Neuronal stem cell (in vitro differentiated cells): ENCODE measurements around the gene MGST2.
"Not testable (repeated sequence)": the region's sequence is repeated elsewhere in the genome, so short reads cannot be mapped to it uniquely, and the experiment has no call there.

Source experiments
- DNase-seq: peaks from one replicate; pipeline ENCODE4 v3.0.0-alpha.2; 2013; ENCODE audit warnings: low spot score
- H2AFZ ChIP-seq: one replicate; pipeline ENCODE4 v1.6.1; 2013; ENCODE audit warnings: mild to moderate bottlenecking, low read length, inconsistent platforms
- H2AK5ac ChIP-seq: 2 replicates; pipeline ENCODE4 v1.6.1; 2013; ENCODE audit warnings: low read depth, mild to moderate bottlenecking, inconsistent platforms, low read length, moderate library complexity, mixed read lengths
- H2BK120ac ChIP-seq: 2 replicates; pipeline ENCODE4 v1.6.1; 2013; ENCODE audit warnings: low read depth, mild to moderate bottlenecking, inconsistent platforms, low read length, moderate library complexity, mixed read lengths
- H2BK12ac ChIP-seq: one replicate; pipeline ENCODE4 v1.6.1; 2013; ENCODE audit warnings: low read length, inconsistent platforms
- H2BK15ac ChIP-seq: 2 replicates; pipeline ENCODE4 v1.6.1; 2013; ENCODE audit warnings: mild to moderate bottlenecking, low read length, inconsistent platforms, mixed read lengths
- H2BK5ac ChIP-seq: one replicate; pipeline ENCODE4 v1.6.1; 2013; ENCODE audit warnings: inconsistent platforms, mild to moderate bottlenecking, low read length, moderate library complexity
- H3K14ac ChIP-seq: one replicate; pipeline ENCODE4 v1.6.1; 2013; ENCODE audit warnings: low read length, inconsistent platforms
- H3K18ac ChIP-seq: 2 replicates; pipeline ENCODE4 v1.6.1; 2013; ENCODE audit warnings: low read length, inconsistent platforms
- H3K23ac ChIP-seq: 2 replicates; pipeline ENCODE4 v1.6.1; 2013; ENCODE audit warnings: low read depth, mild to moderate bottlenecking, mixed read lengths, low read length, inconsistent platforms; ENCODE audit not compliant: poor library complexity
- H3K27ac ChIP-seq: replicated peaks from 3 replicates; pipeline ENCODE4 v1.5.1; 2013; ENCODE audit warnings: low read length, inconsistent platforms
- H3K27me3 ChIP-seq, 3 experiments: 2 replicates each; pipeline ENCODE4 v1.6.1; 2013; ENCODE audit warnings: low read length in 3 of 3, mild to moderate bottlenecking in 2 of 3, inconsistent platforms in 1 of 3, low read depth in 1 of 3, mixed read lengths in 1 of 3, moderate library complexity in 1 of 3; ENCODE audit not compliant: control insufficient read depth in 3 of 3, insufficient read depth in 3 of 3
- H3K36me3 ChIP-seq, 2 donors: replicated peaks in 1 of 2; 2 replicates each; pipeline ENCODE4 v1.6.1; 2013; ENCODE audit warnings: low read length in 2 of 2; ENCODE audit not compliant: control insufficient read depth in 2 of 2, insufficient read depth in 2 of 2
- H3K4ac ChIP-seq: 2 replicates; pipeline ENCODE4 v1.6.1; 2013; ENCODE audit warnings: inconsistent platforms, mild to moderate bottlenecking, low read length, moderate library complexity
- H3K4me1 ChIP-seq, 2 donors: 1 replicate in 1 of 2; 2 replicates in 1 of 2; pipeline ENCODE4 v1.6.1; 2013; ENCODE audit warnings: low read length in 2 of 2, low read depth in 1 of 2; ENCODE audit not compliant: control insufficient read depth in 2 of 2, insufficient read depth in 1 of 2
- H3K4me2 ChIP-seq: one replicate; pipeline ENCODE4 v1.6.1; 2013; ENCODE audit warnings: mild to moderate bottlenecking, low read length, inconsistent platforms; ENCODE audit not compliant: insufficient read depth, poor library complexity, severe bottlenecking
- H3K4me3 ChIP-seq, 2 donors: 2 replicates each; pipeline ENCODE4 v1.5.1; 2013; ENCODE audit warnings: low read length in 2 of 2, mild to moderate bottlenecking in 2 of 2, inconsistent platforms in 1 of 2, moderate library complexity in 1 of 2
- H3K79me1 ChIP-seq: one replicate; pipeline ENCODE4 v1.6.1; 2013; ENCODE audit warnings: low read depth, mild to moderate bottlenecking, inconsistent platforms, low read length, moderate library complexity
- H3K9ac ChIP-seq: one replicate; pipeline ENCODE4 v1.6.1; 2013; ENCODE audit warnings: mild to moderate bottlenecking, low read depth, low read length, inconsistent platforms; ENCODE audit not compliant: poor library complexity
- H3K9me3 ChIP-seq, 2 donors: replicated peaks in 1 of 2; 2 replicates each; pipeline versions ENCODE3 to v1.6.1; 2013; ENCODE audit warnings: low read length in 2 of 2, mild to moderate bottlenecking in 2 of 2, inconsistent platforms in 1 of 2, low read depth in 1 of 2, mixed read lengths in 1 of 2, moderate library complexity in 1 of 2; ENCODE audit not compliant: control insufficient read depth in 2 of 2, insufficient read depth in 1 of 2
- H4K8ac ChIP-seq: one replicate; pipeline ENCODE4 v1.6.1; 2013; ENCODE audit warnings: low read depth, mild to moderate bottlenecking, inconsistent platforms, low read length, moderate library complexity
- H4K91ac ChIP-seq: one replicate; pipeline ENCODE4 v1.6.1; 2013; ENCODE audit warnings: low read length, low read depth, mild to moderate bottlenecking, inconsistent platforms; ENCODE audit not compliant: poor library complexity
- WGBS, 2 donors: extraction: QIAGEN DNeasy Blood & Tissue Kit; methylation state at CpG; one replicate each; pipeline ENCODE4 v1.1.7; 2013; ENCODE audit warnings: missing lambda C conversion rate in 2 of 2, mixed read lengths in 1 of 2; ENCODE audit not compliant: insufficient read length in 2 of 2, insufficient replicate concordance in 1 of 2; ENCODE audit errors: extremely low coverage in 2 of 2; 5-methylcytosine and 5-hydroxymethylcytosine counted together

The MGST2 gene

GRCh38 chr4:139698167-139698925, 32.7 kb downstream of the MGST2 start:
- not testable (repeated sequence) for H3K23ac ChIP-seq, H3K4ac ChIP-seq, H2BK120ac ChIP-seq, H2BK15ac ChIP-seq, H3K27me3 ChIP-seq, H3K4me1 ChIP-seq, H3K4me2 ChIP-seq, H2BK5ac ChIP-seq, H3K27ac ChIP-seq, H4K8ac ChIP-seq, H3K4me3 ChIP-seq, DNase-seq, H4K91ac ChIP-seq, H3K9ac ChIP-seq, H3K14ac ChIP-seq, H3K18ac ChIP-seq, H2BK12ac ChIP-seq, H2AK5ac ChIP-seq, H3K9me3 ChIP-seq, H2AFZ ChIP-seq, H3K79me1 ChIP-seq
- peaks cover 0 to 17% of the 10 kb centered on the region in 2 donors for H3K36me3 ChIP-seq
- WGBS, 2 donors = no CpG with 5 or more reads among the region's 25 CpGs

- DNase-seq = no peak
- Histone ChIP-seq H2BK15ac (no peak overlapping the region), H3K9me3 (peaks cover 0 to 6% of the 10 kb centered on the region in 2 donors), H3K23ac (no peak overlapping the region), H2AK5ac (no peak overlapping the region), H3K4me3 (no peak overlapping the region), H2BK120ac (no peak overlapping the region), H2BK12ac (no peak overlapping the region), H4K91ac (no peak overlapping the region), H3K9ac (no peak overlapping the region), H3K27ac (no peak overlapping the region), H2AFZ (no peak overlapping the region), H3K27me3 (no peaks in the 10 kb centered on the region), H3K4me2 (no peak overlapping the region), H3K36me3 (peaks cover under 1 to 34% of the 10 kb centered on the region in 2 donors), H2BK5ac (no peak overlapping the region), H3K79me1 (no peaks in the 10 kb centered on the region), H3K14ac (no peak overlapping the region), H3K4ac (no peak overlapping the region), H4K8ac (no peak overlapping the region), H3K18ac (no peak overlapping the region), H3K4me1 (no peaks in the 10 kb centered on the region)
- WGBS, 2 donors = no CpG with 5 or more reads among the region's 5 CpGs
Measured at GRCh38 chr4:139700568-139700967, 34.9 kb downstream of the MGST2 start.

GRCh38 chr4:139704915-139705485, 39.4 kb downstream of the MGST2 start:
- H3K27ac ChIP-seq = no peak overlapping the region
- no peak overlapping the region for H2BK15ac ChIP-seq
- H2AFZ ChIP-seq = no peak overlapping the region
- no peak overlapping the region for H4K8ac ChIP-seq
- H3K4me2 ChIP-seq = no peak overlapping the region
- no CpG with 5 or more reads among the region's 4 CpGs for WGBS, 2 donors
- no peak overlapping the region for H2BK5ac ChIP-seq
- H2BK12ac ChIP-seq = no peak overlapping the region
- H3K23ac ChIP-seq = no peak overlapping the region
- H3K14ac ChIP-seq = no peak overlapping the region
- H3K79me1 ChIP-seq = no peaks in the 10 kb centered on the region
- H3K4me3 ChIP-seq = no peak overlapping the region
- DNase-seq = no peak
- H2AK5ac ChIP-seq = no peak overlapping the region
- peaks cover 0 to 2% of the 10 kb centered on the region in 2 donors for H3K4me1 ChIP-seq
- no peak overlapping the region for H3K4ac ChIP-seq
- peaks cover 0 to 5% of the 10 kb centered on the region in 2 donors for H3K9me3 ChIP-seq
- H3K18ac ChIP-seq = no peak overlapping the region
- H3K9ac ChIP-seq = no peak overlapping the region
- H3K36me3 ChIP-seq = peaks cover 1 to 38% of the 10 kb centered on the region in 2 donors
- H3K27me3 ChIP-seq = no peaks in the 10 kb centered on the region
- H4K91ac ChIP-seq = no peak overlapping the region
- H2BK120ac ChIP-seq = no peak overlapping the region

GRCh38 chr4:139709660-139710059, 44.0 kb downstream of the MGST2 start:
- peaks cover 0 to 5% of the 10 kb centered on the region in 2 donors for H3K9me3 ChIP-seq
- no peak for DNase-seq
- H2BK120ac ChIP-seq = no peak overlapping the region
- H2AK5ac ChIP-seq = no peak overlapping the region
- H3K18ac ChIP-seq = no peak overlapping the region
- H3K36me3 ChIP-seq = peaks cover 1 to 18% of the 10 kb centered on the region in 2 donors
- H3K14ac ChIP-seq = no peak overlapping the region
- no peaks in the 10 kb centered on the region for H3K27me3 ChIP-seq
- no peaks in the 10 kb centered on the region for H3K79me1 ChIP-seq
- no peak overlapping the region for H4K8ac ChIP-seq
- no peak overlapping the region for H3K27ac ChIP-seq
- no peak overlapping the region for H3K9ac ChIP-seq
- H2BK15ac ChIP-seq = no peak overlapping the region
- H3K4me3 ChIP-seq = no peak overlapping the region
- H4K91ac ChIP-seq = no peak overlapping the region
- no peak overlapping the region for H3K4me2 ChIP-seq
- no peak overlapping the region for H3K23ac ChIP-seq
- H2BK5ac ChIP-seq = no peak overlapping the region
- no CpG with 5 or more reads among the region's 1 CpG for WGBS, 2 donors
- H2AFZ ChIP-seq = no peak overlapping the region
- no peak overlapping the region for H2BK12ac ChIP-seq
- no peak overlapping the region for H3K4ac ChIP-seq
- H3K4me1 ChIP-seq = peaks cover 0 to 4% of the 10 kb centered on the region in 2 donors
